Kidney epithelial cell (primary cell): Measurements from ENCODE around the gene TXLNB. TPM values are rescaled to one million over a fixed set of nuclear protein-coding genes. Genes with fewer than 3 reads are reported as not detected.
"Not testable (repeated sequence)": the region's sequence is repeated elsewhere in the genome, so short reads cannot be mapped to it uniquely, and the experiment has no call there.

Source experiments
- DNase-seq: peaks from one replicate; pipeline ENCODE4 v3.0.0-alpha.2; 2010; ENCODE audit warnings: low read depth
- H3K27me3 ChIP-seq: 2 replicates; pipeline ENCODE4 v1.6.0; 2011; ENCODE audit warnings: low read length; ENCODE audit not compliant: control insufficient read depth, insufficient read depth
- H3K36me3 ChIP-seq: 2 replicates; pipeline ENCODE4 v1.5.1; 2011; ENCODE audit warnings: low read length; ENCODE audit not compliant: control insufficient read depth, insufficient read depth
- H3K4me3 ChIP-seq: 2 replicates; pipeline ENCODE4 v1.5.1; 2011; ENCODE audit warnings: low read depth, mild to moderate bottlenecking, control low read depth, low read length
- total RNA-seq: library from RNA; depleted of rRNA; stranded (reverse); fragments of >200 nt; gene quantifications from 2 replicates; pipeline ENCODE4 v1.2.3, GENCODE V29; 2015
- TF ChIP-seq, protein P1 (sequence below): IDR thresholded peaks from 2 replicates; pipeline ENCODE4 v1.5.1; 2011; ENCODE audit warnings: mild to moderate bottlenecking, moderate library complexity, low read length, control low read depth, inconsistent platforms; ENCODE audit not compliant: insufficient read depth, poor library complexity, severe bottlenecking

Gene TXLNB
- total RNA-seq, 1 donor from 2014 or later: not detected

DNA sequence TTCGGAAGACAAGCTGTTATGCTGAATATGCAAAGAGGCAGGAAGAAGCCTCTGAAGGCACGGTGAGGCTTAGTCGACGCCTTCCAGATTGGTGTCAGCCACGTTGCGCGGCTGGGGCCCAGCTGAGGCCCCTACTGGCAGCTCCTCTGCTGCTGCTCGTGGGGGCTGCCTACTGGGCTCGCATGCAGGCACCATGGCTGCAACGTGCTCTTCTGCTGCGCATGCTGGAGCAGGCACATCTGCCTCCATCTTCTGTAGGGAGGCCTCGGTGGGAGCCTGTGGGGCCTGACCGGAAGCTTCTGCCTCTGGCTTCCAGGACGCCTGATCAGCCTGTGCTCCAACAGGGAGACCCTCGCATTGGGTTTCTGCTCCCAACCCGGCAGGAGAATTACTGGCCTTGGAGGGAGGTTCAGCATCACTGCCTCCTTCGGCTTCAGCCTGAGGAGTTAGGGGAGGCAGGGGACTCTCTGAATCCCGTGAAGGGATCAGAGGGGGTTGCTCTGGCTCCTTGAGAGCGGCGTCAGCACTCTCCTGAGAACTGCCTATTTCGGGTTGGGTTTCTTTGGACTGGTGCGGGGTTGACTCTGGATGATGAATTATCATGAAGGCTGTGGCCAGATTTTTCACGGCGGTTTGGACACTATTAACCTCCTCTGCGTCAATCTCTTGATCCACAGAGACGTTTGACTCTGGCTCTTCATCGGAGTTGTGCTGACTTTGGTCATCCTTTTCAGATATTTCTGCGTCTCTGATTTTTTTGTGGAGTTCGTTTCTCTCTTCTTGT, 49.1 kb downstream of the TXLNB start:
- TF ChIP-seq, protein P1, sequence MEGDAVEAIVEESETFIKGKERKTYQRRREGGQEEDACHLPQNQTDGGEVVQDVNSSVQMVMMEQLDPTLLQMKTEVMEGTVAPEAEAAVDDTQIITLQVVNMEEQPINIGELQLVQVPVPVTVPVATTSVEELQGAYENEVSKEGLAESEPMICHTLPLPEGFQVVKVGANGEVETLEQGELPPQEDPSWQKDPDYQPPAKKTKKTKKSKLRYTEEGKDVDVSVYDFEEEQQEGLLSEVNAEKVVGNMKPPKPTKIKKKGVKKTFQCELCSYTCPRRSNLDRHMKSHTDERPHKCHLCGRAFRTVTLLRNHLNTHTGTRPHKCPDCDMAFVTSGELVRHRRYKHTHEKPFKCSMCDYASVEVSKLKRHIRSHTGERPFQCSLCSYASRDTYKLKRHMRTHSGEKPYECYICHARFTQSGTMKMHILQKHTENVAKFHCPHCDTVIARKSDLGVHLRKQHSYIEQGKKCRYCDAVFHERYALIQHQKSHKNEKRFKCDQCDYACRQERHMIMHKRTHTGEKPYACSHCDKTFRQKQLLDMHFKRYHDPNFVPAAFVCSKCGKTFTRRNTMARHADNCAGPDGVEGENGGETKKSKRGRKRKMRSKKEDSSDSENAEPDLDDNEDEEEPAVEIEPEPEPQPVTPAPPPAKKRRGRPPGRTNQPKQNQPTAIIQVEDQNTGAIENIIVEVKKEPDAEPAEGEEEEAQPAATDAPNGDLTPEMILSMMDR: no peak
- DNase-seq: no peak
- no peaks in the 10 kb centered on the region for H3K36me3 ChIP-seq

DNA sequence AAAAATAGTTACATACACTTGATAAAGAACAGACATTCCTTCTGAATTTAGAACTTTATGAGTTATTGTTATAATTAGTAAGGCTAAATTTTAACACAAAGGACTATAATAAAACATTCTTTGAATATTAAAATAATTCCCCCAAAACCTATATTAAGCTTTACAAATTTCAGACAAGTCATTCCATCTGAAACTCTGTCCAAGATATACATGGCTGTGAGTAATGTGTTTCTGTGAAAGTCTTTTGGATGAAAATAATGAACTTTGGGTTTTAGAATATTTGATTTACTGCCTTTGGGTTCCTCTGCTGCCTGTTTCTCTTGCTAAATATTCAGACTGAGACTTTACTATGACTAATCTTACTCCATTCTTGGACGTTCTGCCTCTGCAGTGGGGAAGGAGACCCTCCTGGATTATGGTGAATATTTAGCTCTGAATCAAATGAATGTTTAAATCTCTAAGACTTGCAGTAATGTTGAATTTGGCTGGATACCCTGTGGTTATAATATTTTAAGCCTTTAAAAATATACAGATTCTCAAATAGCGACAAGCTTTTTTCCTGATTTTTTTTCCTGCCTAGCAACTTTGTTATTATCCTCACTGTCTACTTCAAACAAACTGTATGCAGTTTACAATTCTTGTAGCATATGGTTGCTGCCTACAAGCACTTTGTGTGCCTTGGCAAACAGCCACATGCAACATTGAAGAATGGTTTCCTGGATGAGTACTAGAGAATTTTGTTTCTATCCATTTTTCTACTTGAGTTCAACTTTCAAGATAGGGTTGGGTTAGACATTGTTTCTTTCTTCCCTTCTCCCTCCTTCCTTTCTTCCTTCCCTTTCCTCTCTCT, 51.4 kb downstream of the TXLNB start:
- DNase-seq: no peak
- H3K4me3 ChIP-seq: no peak overlapping the region
- TF ChIP-seq, protein P1: no peak
- no peaks in the 10 kb centered on the region for H3K36me3 ChIP-seq
- no peaks in the 10 kb centered on the region for H3K27me3 ChIP-seq

More for the DNA sequence above, 49.1 kb downstream of the TXLNB start:
- no peaks in the 10 kb centered on the region for H3K27me3 ChIP-seq
- no peak overlapping the region for H3K4me3 ChIP-seq

DNA sequence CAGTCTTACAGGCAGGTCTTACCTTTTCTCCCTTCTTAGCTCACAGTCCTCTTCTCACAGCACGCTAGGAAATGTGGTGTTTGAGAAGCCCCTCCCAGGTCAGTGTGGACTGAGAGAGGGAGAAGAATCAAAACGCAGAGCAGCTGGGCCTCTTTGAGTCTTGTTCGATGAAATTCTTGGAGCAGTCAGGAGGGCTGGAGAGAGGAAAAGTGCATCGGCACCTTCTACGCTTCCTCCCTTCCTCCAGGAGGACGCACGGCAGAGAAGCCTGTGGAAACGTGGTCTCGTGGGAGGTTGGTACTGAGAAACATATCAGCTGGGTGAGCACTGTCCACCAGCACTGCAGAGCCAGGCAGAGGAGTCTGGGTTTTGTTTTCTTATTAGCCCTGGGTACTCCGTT, 52.7 kb downstream of the TXLNB start:
- no peaks in the 10 kb centered on the region for H3K27me3 ChIP-seq
- TF ChIP-seq, protein P1: no peak
- H3K4me3 ChIP-seq: no peak overlapping the region
- no peak for DNase-seq
- no peaks in the 10 kb centered on the region for H3K36me3 ChIP-seq

DNA sequence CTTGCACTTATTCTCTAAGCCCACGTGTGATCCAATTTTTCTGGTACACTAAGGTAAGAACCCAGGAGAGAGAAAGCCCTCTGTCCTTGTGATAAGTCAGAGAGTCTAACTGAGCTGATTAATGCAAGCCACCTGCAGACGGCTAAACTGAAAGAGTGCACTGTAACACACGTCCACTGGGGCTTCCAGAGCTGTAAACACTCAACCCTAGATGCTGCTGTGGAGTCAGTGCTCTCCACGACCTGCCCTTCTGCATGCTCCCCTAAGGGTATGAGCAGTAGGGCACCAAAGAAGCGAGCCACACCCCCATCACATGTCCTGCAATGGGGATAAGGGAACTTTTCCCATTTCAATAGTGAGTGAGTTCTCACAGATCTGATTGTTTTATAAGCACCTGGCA, 55.7 kb downstream of the TXLNB start:
- TF ChIP-seq, protein P1: no peak

DNA sequence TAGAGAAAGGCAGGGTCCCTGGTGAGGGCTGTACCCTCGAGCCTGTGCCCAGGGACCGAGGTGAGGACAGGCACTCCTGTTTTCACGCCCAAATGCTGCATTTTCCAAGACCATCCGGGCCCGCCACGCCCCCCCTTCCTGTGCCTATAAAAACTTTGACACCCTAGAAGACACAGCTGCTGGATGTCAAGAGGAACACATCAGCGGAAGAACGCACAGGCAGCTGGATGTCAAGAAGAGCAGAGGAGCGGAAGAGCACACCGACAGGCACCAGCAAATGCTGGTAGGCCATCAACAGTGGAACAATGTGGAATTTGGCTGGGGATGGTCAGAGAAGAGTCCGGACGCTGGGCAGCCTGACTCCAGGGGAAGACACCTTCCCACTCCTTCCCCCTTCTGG, 56.1 kb downstream of the TXLNB start:
- Histone ChIP-seq H3K27me3 (no peaks in the 10 kb centered on the region), H3K4me3 (no peak overlapping the region), H3K36me3 (no peaks in the 10 kb centered on the region)
- DNase-seq: no peak
- TF ChIP-seq, protein P1: no peak

More for the DNA sequence above, 55.7 kb downstream of the TXLNB start:
- Histone ChIP-seq H3K36me3 (no peaks in the 10 kb centered on the region), H3K27me3 (no peaks in the 10 kb centered on the region), H3K4me3 (no peak overlapping the region)
- DNase-seq: no peak

DNA sequence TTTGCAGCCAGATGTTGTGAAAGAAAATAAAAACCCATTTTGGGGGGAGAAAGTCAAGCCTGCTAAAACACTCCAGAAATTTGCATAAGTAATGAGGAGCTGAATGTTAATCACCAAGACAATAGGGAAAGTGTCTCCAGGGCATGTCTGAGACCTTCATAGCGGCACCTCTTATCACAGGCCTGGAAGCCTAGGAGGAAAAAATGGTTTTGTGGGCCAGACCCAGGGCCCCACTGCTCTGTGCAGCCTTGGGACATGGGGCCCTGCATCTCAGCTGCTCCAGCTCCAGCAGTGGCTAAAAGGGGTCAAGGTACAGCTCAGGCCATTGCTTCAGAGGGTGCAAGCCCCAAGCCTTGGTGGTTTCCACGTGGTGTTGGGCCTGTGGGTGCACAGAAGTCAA, 57.6 kb downstream of the TXLNB start:
- not testable (repeated sequence) for H3K36me3 ChIP-seq, DNase-seq, H3K27me3 ChIP-seq, H3K4me3 ChIP-seq
